Glomerular visceral epithelial cell (primary cell): ENCODE results near the gene TSLP.

Experiments used
- DNase-seq: peaks from one replicate; pipeline ENCODE4 v3.0.0-alpha.2; 2016; ENCODE audit errors: extremely low spot score

The TSLP gene

DNA sequence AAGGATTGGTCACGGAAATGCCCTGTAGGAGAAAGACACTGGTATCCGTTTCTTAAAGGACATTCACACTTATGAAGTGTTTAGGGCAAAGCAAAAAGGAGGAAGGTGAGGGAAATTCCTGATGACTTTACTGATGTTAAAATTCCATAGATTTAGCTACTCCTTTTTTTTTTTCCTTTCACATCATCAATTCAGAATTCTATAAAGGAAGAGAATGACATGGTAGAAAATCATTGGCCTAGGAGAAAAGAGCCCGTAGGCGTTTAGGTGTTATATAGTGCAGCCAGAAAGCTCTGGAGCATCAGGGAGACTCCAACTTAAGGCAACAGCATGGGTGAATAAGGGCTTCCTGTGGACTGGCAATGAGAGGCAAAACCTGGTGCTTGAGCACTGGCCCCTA is at the start of gene TSLP:
Gene TSLP (plus strand): TSS at position 301 of the 400 bp plus-strand sequence. CDS start 178 bp downstream, outside the sequence.
- no peak for DNase-seq

GRCh38 chr5:111022301-111022700 is 49.2 kb upstream of the TSLP start:
- DNase-seq, result no peak

DNA sequence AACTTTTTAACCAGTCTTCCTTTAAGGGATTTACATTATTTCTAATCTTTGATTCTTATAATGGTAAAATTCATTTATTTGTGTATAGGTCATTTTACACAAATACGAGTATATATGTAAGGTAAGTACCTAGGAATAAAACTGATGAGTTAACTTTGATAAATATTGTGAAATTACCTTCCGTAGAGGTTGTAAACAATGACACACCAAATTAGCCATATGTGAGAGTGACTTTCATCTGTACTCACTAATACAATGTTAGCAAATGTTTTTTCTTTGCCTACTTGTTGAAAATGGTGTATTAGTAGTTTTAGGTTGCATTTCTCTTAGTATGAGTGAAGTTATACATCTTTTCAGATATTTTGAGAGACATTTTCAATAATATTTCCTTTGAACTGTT is 42.6 kb upstream of the TSLP start:
- no peak for DNase-seq

DNA sequence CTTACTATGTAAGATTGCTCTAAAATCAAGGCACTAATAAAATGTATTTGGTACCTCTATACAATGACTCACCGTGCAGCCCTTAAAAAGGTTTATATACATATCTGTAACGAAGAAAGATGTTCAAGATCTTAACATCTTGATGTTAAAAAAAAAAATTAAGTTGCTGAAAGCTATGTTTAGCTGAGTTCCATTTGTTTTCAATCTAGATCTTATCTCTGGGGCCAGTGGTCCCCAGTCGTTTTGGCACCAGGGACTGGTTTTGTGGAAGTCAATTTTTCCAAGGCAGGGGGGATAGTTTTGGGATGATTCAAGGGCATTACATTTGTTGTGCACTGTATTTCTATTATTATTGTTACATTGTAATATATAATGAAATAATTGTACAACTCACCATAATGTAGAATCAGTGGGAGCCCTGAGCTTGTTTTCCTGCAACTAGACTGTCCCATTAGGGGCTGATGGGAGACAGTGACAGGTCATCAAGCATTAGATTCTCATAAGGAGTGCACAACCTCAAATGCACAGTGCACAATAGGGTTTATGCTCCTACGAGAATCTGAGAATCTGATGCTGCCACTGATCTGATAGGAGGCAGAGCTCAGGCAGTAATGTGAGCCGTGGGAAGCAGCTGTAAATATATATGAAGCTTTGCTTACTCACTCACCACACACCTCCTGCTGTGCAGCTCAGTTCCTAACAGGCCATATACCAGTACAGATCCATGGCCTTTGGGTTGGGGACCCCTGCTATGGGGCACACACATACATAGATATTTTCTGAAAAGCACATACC is 27.6 kb upstream of the TSLP start:
- DNase-seq, result peak; percentile 41

DNA sequence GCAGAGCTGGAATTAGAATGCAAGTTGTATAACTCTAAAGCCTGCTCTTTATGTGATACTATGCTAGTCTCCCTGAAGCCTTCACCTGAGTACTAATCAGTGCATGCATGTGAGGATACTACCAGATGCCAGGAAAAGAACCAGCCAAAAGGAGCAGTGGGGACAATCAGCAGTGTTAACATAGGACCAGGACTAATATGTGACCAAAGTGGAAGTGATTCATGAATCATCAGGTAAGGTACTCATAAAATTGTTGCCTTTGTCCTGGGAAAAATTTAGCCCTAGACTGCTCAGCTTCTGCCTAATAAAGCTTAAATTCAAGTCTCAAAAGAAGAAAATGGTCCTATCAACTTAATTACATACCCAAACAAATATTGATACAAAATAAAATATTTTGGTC is 13.4 kb upstream of the TSLP start:
- no peak for DNase-seq

DNA sequence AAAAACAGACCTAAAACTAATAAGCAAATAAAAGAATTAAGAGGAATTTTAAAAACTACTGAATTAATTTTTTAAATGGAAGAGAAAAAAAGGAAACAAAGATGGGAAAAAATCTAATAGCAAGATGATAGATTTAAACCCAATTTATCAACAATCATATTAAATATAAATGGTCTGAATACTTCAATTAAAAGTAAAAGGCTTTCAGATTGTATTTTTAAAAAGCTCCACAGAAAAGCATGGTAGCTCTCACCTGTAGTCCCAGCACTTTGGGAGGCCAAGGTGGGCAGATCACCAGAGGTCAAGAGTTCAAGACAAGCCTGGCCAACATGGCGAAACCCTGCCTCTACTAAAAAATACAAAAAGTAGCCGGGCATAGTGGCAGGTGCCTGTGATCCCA is 11.3 kb upstream of the TSLP start:
- DNase-seq, result no peak

DNA sequence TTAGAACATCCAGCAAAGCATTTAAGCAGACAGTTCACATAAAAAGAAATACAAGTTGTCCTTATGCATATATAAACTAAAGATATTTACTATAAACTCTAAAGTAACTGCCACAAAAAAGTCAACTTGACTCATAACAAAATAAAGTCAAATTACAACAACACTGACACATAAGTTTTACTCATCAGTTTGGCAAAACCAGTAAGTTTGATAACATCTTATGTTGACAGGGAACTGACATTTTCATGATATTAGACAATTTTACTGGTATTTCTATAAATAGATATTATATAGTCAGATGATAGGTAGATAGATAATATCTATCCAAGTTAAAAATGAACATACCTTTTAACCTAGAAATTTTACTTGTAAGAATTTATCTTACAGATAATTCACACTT is 9.9 kb upstream of the TSLP start:
- no peak for DNase-seq

DNA sequence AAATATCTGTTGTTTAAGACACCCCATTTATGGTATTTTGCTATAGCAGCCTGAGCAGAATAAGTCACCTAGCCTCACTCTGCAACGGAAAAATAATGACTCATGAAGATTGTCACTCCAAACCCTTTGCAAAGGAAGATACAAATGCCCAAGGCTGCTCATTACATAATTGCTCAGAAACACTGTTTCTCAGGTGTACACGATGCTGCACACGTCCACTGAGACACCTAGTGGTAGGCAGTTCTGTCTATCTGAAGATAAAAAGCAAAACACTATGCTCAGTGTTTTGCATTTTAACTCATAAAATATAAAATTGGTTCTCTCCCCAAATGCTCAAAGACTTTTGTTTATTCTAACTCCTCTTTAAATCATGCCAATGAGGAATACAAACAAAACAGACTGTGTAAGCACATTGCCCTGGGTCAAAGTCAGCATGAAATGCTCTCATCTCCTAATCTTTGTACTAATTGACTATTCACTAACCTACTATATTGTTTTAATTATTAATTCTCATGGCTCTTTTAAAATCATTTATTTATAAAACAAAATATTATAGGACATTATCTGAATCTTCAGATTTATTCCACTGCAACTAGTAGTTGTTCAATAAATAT is 7.7 kb upstream of the TSLP start:
- peak; percentile 47 for DNase-seq

- no peak for DNase-seq
Measured at GRCh38 chr5:111066261-111066938, 5.1 kb upstream of the TSLP start.

DNA sequence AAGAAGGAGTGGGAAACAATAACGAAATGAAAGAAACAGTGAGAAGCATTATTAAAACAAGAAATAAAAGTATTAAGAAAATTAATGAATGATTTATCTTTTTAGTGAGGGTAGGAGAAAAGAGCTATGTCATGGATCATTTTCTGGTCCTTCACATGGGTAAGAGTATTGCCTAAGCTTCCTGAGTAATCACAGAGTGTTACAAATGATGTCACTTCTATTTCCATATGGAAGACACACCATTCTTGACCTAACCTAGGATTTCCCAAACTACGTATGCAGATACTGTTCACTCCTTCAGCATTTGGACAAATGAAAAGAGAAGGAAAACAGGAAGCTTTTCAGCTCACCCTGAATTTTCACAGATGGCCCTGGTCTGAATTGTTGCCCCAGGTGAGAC is 3.3 kb upstream of the TSLP start:
- DNase-seq, result no peak

- DNase-seq, result no peak
Measured at GRCh38 chr5:111069839-111070238, 1.7 kb upstream of the TSLP start.

GRCh38 chr5:111070272-111071134 is 1.0 kb upstream of the TSLP start:
- DNase-seq, result no peak

GRCh38 chr5:111072949-111073682 is 1.6 kb downstream of the TSLP start:
- DNase-seq, result no peak

GRCh38 chr5:111074244-111074643 is 2.7 kb downstream of the TSLP start:
- no peak for DNase-seq

GRCh38 chr5:111075520-111075919 is 4.0 kb downstream of the TSLP start:
- peak; percentile 25 for DNase-seq

- DNase-seq, result no peak
Measured at GRCh38 chr5:111076091-111076490, 4.6 kb downstream of the TSLP start.

GRCh38 chr5:111077678-111078077 is 6.2 kb downstream of the TSLP start:
- DNase-seq, result no peak

DNA sequence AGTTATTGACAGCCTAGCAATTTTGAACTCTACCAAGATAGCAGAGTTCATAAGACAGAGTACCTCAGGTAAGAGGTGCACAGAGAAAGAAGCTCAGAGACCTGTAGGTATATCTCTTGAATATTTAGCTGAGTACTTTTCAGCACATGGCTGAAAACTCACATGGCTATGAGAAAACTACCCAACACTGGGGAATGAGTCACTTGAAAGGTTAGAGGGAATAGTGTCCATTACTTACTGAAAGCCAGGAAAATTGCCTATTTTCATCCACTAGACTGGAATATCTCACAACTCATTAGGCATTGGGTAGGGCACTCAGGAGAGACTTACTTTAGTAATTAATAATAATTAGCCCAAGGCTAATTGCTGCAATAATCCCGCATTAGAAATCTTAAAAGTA is 8.3 kb downstream of the TSLP start:
- DNase-seq, result no peak

- no peak for DNase-seq
Measured at GRCh38 chr5:111083323-111083722, 11.8 kb downstream of the TSLP start.

GRCh38 chr5:111092062-111092853 is 20.7 kb downstream of the TSLP start, which contains the start of gene WDR36:
WDR36 (plus strand) TSS chr5:111092348; CDS start chr5:111092457, 109 bp downstream.
- DNase-seq, result peak; percentile 94
